Activated CD4-positive, CD25-positive, alpha-beta regulatory T cell treated with anti-CD3 and anti-CD28 coated beads, Interleukin-2, amount 50 U/mL, for 16 hours (primary cell): ENCODE measurements around the gene OSCP1.
A peak's percentile ranks its signal among the peaks of the same experiment; 100 is the strongest.

Source experiments
- DNase-seq: peaks from one replicate; pipeline ENCODE4 v3.0.0-alpha.2; 2020; ENCODE audit warnings: low read depth, low spot score

Gene OSCP1

DNA sequence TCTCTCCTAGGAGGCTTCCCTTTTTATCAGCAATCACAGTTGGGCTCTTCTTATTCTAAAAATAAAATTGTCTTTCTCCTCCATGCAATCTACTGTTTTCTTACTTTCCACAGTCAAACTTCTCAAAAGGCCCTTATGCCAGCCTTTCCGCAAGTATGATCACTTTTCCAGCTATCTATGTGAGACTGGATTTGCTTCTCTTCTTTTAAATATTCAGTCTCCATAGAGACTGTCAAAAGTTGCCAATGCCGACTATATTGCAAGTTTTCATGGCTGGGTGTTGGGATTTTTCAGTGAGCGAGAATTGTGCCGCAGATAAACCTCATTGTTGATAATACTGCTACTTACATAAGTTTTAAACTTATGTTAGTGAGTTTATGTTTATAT, 47.8 kb downstream of the OSCP1 start:
- no peak for DNase-seq

GRCh38 chr1:36401602-36402503, 48.4 kb downstream of the OSCP1 start:
- DNase-seq = no peak

- DNase-seq = no peak
Measured at GRCh38 chr1:36400825-36401601, 49.2 kb downstream of the OSCP1 start.

- no peak for DNase-seq
Measured at GRCh38 chr1:36400514-36400824, 49.8 kb downstream of the OSCP1 start.

DNA sequence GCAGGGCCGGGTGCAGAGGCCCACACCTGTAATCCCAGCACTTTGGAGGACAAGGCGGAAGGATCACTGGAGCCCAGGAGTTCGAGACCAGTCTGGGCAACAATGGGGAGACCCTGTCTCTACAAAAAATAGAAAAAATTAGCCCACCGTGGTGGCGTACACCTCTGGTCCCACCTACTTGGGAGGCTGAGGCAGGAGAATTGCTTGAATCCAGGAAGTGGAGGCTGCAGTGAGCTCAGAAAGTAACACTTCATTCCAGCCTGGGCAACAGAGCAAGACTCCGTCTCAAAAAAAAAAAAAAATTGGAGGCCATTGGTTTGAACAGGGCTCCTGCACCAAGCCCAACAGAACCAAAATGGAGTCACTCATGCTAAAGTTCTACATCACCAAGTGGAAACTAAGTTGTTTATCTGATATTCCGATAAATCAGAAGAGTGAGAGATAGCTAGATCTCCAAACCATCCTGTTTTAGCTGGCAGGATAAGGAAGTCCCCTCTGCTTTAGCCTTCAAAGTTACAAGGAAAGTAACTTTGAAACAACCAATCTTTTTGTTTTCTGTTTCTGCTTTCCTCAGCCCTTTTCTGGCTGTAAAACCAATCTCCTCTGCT, 51.8 kb downstream of the OSCP1 start:
- no peak for DNase-seq

DNA sequence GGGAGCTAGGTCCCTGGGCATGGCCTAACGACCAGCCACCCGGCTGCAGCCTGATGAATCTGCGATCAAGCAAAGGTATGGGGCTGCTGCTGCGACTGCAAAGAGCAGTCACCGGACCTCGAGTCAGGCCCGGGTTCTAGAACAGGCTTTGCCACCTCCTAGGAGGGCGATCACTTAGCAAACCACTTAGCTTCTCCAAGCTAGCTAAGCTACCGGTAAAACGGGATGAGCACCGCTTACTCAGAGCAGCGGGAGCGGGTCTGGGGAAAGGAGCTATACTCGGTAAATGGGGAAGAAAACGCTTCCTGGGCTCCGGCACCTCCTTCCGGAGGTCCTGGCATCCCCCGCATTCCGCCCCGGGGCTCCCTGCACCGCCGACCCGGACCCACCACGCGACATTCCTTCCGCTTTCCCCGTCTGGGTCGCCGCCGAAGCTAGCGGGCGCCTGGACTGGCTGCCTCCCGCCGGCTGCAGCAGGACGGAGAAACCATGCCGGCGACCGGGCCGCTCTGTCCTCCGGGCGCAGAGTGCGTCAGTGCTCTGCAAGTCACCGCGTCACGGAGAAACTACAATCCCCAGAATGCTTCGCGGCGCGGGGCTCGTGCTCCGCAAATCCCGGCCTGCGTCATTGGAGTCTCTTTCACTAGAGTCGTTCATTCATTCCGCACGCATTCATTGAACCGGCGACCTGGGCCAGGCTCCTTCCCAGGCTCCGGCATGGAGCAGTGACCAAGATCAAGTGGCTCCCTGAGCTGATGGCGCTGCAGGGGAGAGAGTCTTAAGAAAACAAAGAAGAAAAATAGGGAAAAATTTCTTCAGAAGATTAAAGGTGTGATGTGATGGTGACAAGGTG, 52.6 kb downstream of the OSCP1 start, which contains the start of gene LSM10:
Gene LSM10 (minus strand): TSS at position 531 of the 853 bp plus-strand sequence. CDS start 3,779 bp downstream, outside the sequence.
- peak; percentile 75 for DNase-seq

GRCh38 chr1:36397083-36397377, 53.2 kb downstream of the OSCP1 start:
- no peak for DNase-seq

DNA sequence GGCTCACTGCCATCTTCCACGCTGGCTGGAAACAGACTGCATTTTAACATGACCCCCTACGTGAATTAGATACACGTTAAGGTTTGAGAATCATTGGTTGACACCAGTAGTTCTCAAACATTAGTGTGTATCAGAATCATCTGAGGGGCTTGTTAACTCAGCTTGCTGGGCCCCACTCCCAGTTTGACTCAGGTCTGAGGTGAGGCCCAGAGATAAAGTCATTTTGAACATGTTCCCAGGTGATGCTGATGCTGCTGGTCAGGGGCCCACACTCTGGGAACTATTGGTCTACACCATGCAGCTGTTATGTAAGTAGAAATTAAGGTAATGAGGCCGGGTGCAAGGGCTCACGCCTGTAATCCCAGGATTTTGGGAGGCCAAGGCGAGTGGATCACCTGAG, 53.9 kb downstream of the OSCP1 start:
- DNase-seq = no peak

DNA sequence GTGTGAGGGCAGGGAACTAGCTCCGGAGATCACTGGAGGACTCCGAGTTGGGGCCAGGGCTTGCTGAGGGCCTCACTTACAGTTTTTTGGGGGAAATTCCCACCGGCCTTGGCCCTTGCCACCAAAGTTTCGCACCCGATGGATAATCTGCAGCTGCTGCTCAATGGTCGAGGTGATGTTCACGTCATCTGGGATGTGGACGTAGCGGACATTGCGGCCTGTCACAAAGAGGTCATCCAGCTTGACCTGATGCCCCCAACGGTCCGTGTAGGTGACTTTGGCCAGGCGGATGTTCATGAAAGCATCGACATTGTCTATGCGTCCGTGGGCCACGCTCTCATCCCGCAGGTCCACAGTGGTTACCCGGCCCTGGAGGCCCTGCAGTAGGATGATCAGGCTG, 56.6 kb downstream of the OSCP1 start:
- DNase-seq = no peak

- DNase-seq = no peak
Measured at GRCh38 chr1:36392836-36393235, 57.4 kb downstream of the OSCP1 start.

- no peak for DNase-seq
Measured at GRCh38 chr1:36391271-36391670, 59.0 kb downstream of the OSCP1 start.

- DNase-seq = no peak
Measured at GRCh38 chr1:36390411-36390810, 59.8 kb downstream of the OSCP1 start.

- DNase-seq = no peak
Measured at GRCh38 chr1:36389999-36390398, 60.3 kb downstream of the OSCP1 start.

GRCh38 chr1:36389261-36389660, 61.0 kb downstream of the OSCP1 start:
- no peak for DNase-seq

- no peak for DNase-seq
Measured at GRCh38 chr1:36387141-36387949, 62.9 kb downstream of the OSCP1 start.

- peak; percentile 77 for DNase-seq
Measured at GRCh38 chr1:36386265-36387140, 63.7 kb downstream of the OSCP1 start.

- DNase-seq = peak; percentile 98
Measured at GRCh38 chr1:36385410-36386264, 64.6 kb downstream of the OSCP1 start, which contains the start of gene STK40. STK40 (minus strand) TSS chr1:36385924; CDS start chr1:36361332, 24,592 bp downstream.

- no peak for DNase-seq
Measured at GRCh38 chr1:36384542-36385409, 65.5 kb downstream of the OSCP1 start.
